ENCODE measurements around the gene RGL1.
A peak's percentile ranks its signal among the peaks of the same experiment; 100 is the strongest.

The RGL1 gene

GRCh38 chr1:183787704-183788103, 17.2 kb upstream of the RGL1 start:
- no peak for DNase-seq

- DNase-seq = no peak
These were observed 13.6 kb upstream of the RGL1 start for GRCh38 chr1:183791319-183791718.

- DNase-seq = no peak
These were observed 12.6 kb upstream of the RGL1 start for GRCh38 chr1:183792300-183792699.

GRCh38 chr1:183794088-183794487, 10.8 kb upstream of the RGL1 start:
- no peak for DNase-seq

- no peak for DNase-seq
These were observed 4.5 kb upstream of the RGL1 start for GRCh38 chr1:183800449-183800848.

- DNase-seq = no peak
These were observed 3.3 kb upstream of the RGL1 start for GRCh38 chr1:183801649-183802048.

GRCh38 chr1:183804387-183804786, 533 bp upstream of the RGL1 start:
- DNase-seq = peak; percentile 51

- DNase-seq = no peak
These were observed 1.2 kb downstream of the RGL1 start for GRCh38 chr1:183806125-183806524.

GRCh38 chr1:183806675-183807074, 1.8 kb downstream of the RGL1 start:
- no peak for DNase-seq

GRCh38 chr1:183807549-183808168, 2.7 kb downstream of the RGL1 start:
- DNase-seq = no peak

- DNase-seq = no peak
These were observed 3.5 kb downstream of the RGL1 start for GRCh38 chr1:183808296-183809027.

- no peak for DNase-seq
These were observed 5.2 kb downstream of the RGL1 start for GRCh38 chr1:183810121-183810520.

- DNase-seq = no peak
These were observed 6.0 kb downstream of the RGL1 start for GRCh38 chr1:183810756-183811544.

- no peak for DNase-seq
These were observed 7.2 kb downstream of the RGL1 start for GRCh38 chr1:183812128-183812527.

GRCh38 chr1:183812686-183813569, 8.0 kb downstream of the RGL1 start:
- DNase-seq = no peak

GRCh38 chr1:183814121-183814681, 9.3 kb downstream of the RGL1 start:
- DNase-seq = no peak

GRCh38 chr1:183816110-183816509, 11.2 kb downstream of the RGL1 start:
- DNase-seq = no peak

- DNase-seq = no peak
These were observed 12.8 kb downstream of the RGL1 start for GRCh38 chr1:183817576-183818288.

GRCh38 chr1:183819059-183819458, 14.1 kb downstream of the RGL1 start:
- no peak for DNase-seq

- DNase-seq = no peak
These were observed 16.5 kb downstream of the RGL1 start for GRCh38 chr1:183821309-183821888.

GRCh38 chr1:183821889-183822611, 17.1 kb downstream of the RGL1 start:
- DNase-seq = no peak

Measured in NCI-H146 (cell line).